HFF-Myc (cell line): Measurements from ENCODE around the gene RNU1-3.

Source experiments
- DNase-seq: peaks from one replicate; pipeline ENCODE4 v3.0.0-alpha.2; 2011; ENCODE audit warnings: low read depth; ENCODE audit errors: extremely low read depth
- H3K4me3 ChIP-seq: replicated peaks from 2 replicates; pipeline ENCODE4 v1.5.1; 2011; ENCODE audit warnings: low read depth, mild to moderate bottlenecking, control low read depth, low read length
- CTCF ChIP-seq: IDR thresholded peaks from 2 replicates; pipeline ENCODE4 v1.5.1; 2012; ENCODE audit warnings: mild to moderate bottlenecking, low read depth, low read length, control low read depth; ENCODE audit errors: missing control alignments

RNU1-3 gene

DNA sequence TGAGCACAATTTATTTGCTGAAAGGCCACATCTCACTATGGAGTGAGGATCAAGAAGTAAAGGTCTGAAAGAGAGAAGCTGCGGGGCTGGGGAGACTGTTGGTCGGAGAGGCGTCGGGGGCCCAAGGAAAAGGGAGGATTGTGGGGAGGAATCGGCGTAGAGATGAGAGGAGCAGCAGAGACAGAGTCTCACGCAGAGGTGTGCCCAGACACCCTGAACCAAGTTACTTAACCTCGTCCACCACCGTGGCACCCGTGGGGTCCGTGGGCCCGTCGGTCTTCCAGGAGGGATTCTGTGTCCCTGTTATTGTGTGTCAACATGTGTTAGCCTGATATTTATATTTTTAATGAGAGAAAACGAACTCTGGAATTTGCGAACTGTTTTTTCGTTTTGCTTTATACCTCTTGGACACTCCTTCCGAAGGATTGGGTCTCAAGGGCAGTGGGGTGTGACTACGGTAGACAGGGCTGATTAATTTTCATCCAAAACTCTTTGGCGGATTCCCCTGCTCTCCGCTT lies 49.6 kb downstream of the RNU1-3 start:
- DNase-seq = no peak
- no peak for TF ChIP-seq CTCF
- no peak overlapping the region for H3K4me3 ChIP-seq
